GM12878 (cell line): ENCODE data around the gene TNPO2.

Source experiments
- CHD4 ChIP-seq: fragments of 200-600 bp; sonication (generic); IDR thresholded peaks from 2 replicates; pipeline ENCODE4 v1.6.1; 2016; ENCODE audit warnings: mild to moderate bottlenecking
- FOS ChIP-seq: IDR thresholded peaks from 3 replicates; pipeline ENCODE4 v1.6.1; 2011; ENCODE audit warnings: borderline replicate concordance; ENCODE audit not compliant: insufficient read length; ENCODE audit errors: extremely low read depth
- MYC ChIP-seq: IDR thresholded peaks from 2 replicates; pipeline ENCODE4 v1.6.1; 2011; ENCODE audit warnings: mild to moderate bottlenecking, low read length, moderate library complexity, inconsistent platforms; ENCODE audit not compliant: insufficient read depth, insufficient replicate concordance, insufficient read length, severe bottlenecking
- RCOR1 ChIP-seq: conservative IDR thresholded peaks from 2 replicates; pipeline ENCODE4 v1.6.1; 2012; ENCODE audit warnings: low read depth, low read length, improper control_type of control experiment
- RFX5 ChIP-seq: IDR thresholded peaks from 2 replicates; pipeline ENCODE4 v1.6.1; 2011; ENCODE audit warnings: low read depth, low read length, improper control_type of control experiment
- SP1 ChIP-seq: IDR thresholded peaks from one replicate; pipeline ENCODE4 v1.6.1; 2011; ENCODE audit warnings: low read depth, low read length
- SPI1 ChIP-seq: IDR thresholded peaks from 2 replicates; pipeline ENCODE4 v1.6.1; 2011; ENCODE audit warnings: low read depth, mild to moderate bottlenecking, low read length, moderate library complexity, borderline replicate concordance; ENCODE audit not compliant: insufficient read depth
- TF ChIP-seq, protein P1 (sequence below), 3 experiments: IDR thresholded peaks in 2 of 3; conservative IDR thresholded peaks in 1 of 3; 2 replicates each; pipeline ENCODE4 v1.5.1; 2011; ENCODE audit warnings: low read depth in 3 of 3, low read length in 3 of 3, mild to moderate bottlenecking in 3 of 3, control low read depth in 2 of 3, moderate library complexity in 2 of 3, inconsistent platforms in 1 of 3, mixed read lengths in 1 of 3; ENCODE audit not compliant: control insufficient read depth in 2 of 3, insufficient read depth in 1 of 3; ENCODE audit errors: extremely low read depth in 1 of 3
- TF ChIP-seq, protein P2 (sequence below): fragments of 450-650 bp; IDR thresholded peaks from 2 replicates; pipeline ENCODE4 v1.6.1; 2017; ENCODE audit warnings: mild to moderate bottlenecking, low read depth, inconsistent platforms; ENCODE audit not compliant: poor library complexity, severe bottlenecking

- TF ChIP-seq, protein P1, sequence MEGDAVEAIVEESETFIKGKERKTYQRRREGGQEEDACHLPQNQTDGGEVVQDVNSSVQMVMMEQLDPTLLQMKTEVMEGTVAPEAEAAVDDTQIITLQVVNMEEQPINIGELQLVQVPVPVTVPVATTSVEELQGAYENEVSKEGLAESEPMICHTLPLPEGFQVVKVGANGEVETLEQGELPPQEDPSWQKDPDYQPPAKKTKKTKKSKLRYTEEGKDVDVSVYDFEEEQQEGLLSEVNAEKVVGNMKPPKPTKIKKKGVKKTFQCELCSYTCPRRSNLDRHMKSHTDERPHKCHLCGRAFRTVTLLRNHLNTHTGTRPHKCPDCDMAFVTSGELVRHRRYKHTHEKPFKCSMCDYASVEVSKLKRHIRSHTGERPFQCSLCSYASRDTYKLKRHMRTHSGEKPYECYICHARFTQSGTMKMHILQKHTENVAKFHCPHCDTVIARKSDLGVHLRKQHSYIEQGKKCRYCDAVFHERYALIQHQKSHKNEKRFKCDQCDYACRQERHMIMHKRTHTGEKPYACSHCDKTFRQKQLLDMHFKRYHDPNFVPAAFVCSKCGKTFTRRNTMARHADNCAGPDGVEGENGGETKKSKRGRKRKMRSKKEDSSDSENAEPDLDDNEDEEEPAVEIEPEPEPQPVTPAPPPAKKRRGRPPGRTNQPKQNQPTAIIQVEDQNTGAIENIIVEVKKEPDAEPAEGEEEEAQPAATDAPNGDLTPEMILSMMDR (IDR thresholded peaks at IDR 0.05 in 2 of 3, conservative IDR thresholded peaks at IDR 0.05 in 1 of 3; ENCODE audit: control insufficient read depth in 2 of 3, extremely low read depth in 1 of 3, insufficient read depth in 1 of 3, low read depth in 3 of 3, low read length in 3 of 3), result no peak
- no peak for TF ChIP-seq RCOR1
- TF ChIP-seq SPI1, result no peak
- TF ChIP-seq, protein P2, sequence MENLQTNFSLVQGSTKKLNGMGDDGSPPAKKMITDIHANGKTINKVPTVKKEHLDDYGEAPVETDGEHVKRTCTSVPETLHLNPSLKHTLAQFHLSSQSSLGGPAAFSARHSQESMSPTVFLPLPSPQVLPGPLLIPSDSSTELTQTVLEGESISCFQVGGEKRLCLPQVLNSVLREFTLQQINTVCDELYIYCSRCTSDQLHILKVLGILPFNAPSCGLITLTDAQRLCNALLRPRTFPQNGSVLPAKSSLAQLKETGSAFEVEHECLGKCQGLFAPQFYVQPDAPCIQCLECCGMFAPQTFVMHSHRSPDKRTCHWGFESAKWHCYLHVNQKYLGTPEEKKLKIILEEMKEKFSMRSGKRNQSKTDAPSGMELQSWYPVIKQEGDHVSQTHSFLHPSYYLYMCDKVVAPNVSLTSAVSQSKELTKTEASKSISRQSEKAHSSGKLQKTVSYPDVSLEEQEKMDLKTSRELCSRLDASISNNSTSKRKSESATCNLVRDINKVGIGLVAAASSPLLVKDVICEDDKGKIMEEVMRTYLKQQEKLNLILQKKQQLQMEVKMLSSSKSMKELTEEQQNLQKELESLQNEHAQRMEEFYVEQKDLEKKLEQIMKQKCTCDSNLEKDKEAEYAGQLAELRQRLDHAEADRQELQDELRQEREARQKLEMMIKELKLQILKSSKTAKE, result no peak
- TF ChIP-seq FOS, result no peak
- no peak for TF ChIP-seq MYC
- TF ChIP-seq CHD4, result no peak
- no peak for TF ChIP-seq RFX5
- TF ChIP-seq SP1, result no peak
These were observed 17.4 kb downstream of the TNPO2 start for GRCh38 chr19:12706332-12706718.
